GM18951 (cell line): ENCODE results near the gene TMEM242.
"Not testable (repeated sequence)": the region's sequence is repeated elsewhere in the genome, so short reads cannot be mapped to it uniquely, and the experiment has no call there.

Source experiments
- POLR2A ChIP-seq: IDR thresholded peaks from 4 replicates; pipeline ENCODE4 v1.6.1; 2011; ENCODE audit warnings: mild to moderate bottlenecking; ENCODE audit not compliant: insufficient read length, insufficient read depth; ENCODE audit errors: extremely low read depth
- in situ Hi-C: fragments of 300-500 bp; cut with MboI; formaldehyde crosslinking; loops from one replicate; pipeline ENCODE4 v1.12.0; 2022; ENCODE audit warnings: low sequenced_read_pairs, mixed read lengths, inconsistent platforms; ENCODE audit not compliant: unreplicated experiment

TMEM242 gene

DNA sequence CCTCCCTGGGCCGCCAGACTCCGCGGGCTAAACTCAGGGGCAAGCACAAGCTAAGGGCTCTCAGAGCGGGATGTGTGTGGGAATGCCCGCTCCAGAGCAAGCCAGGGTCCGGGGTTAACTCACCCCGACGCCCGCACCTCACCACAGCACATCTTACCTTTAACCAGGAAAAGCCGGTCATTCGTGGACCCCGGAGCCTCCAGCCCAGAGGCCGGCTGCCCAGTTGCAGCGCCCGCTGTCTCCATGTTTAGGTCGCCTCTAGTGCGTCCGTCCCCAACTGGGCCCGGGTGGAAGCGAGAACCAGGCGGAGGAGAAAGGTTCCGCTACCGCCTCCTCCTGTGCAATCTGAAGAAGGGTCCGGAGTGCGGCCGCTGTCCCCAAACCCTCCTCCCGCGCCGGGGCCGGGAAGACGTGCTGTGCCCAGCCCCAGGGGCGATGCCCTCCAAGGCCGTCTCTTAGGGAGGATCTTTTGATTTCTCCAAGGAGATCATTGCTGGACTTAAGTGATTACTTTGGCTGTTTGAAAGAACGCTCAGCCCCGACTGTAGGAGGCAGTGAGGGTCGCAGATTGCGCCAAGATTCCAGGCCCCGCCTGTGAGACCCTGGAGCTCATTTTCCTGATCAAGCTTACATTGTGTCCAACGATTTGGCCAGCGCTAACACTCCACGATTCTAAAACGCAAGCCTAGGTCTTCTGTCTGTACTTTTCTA, at the start of gene TMEM242:
TSS of gene TMEM242 (minus strand) at position 265 of the 711 bp plus-strand sequence. CDS start at position 245, 20 bp downstream.
- in situ Hi-C loops, result loop anchor here (25.0 kb wide), 2 partner anchors 339 to 639 kb away; no protein-coding TSS in a partner anchor
- TF ChIP-seq POLR2A, result peak; percentile 92

DNA sequence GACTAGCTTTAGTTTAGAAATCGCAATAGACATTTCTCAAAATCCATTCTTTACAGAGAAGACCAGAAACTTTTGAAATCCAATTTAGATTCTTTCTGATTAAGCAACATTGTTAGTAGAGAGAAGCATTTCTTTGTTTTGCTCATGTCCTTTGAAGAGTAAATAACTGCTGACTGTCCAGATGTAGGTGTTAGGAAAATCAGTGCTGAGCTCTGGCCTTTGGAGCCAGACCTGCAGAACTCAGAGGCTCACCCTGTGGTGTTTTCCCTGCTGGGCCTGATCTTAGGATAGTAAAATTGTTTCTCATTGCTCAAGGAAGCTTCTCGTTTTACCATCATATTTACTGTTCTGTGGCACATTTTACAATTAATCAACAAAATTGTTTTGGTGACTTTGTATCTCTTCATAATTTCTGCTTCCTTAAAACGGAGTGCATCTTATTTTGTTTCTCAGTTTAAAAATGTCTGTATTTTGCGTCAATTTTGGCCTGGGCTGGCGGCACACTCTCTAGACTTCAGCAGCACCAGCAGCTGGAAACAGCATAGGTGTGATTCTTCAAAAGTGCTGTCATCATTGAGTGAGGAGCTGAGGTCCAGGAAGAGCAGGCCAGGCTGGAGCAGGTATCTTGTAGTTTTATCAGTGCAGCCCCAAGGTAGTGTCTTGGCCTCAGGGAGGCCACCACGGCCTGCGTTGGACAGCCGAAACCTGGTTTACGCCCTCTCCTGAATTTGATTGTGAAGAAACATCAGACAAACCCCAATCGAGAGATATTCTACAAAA, 49.4 kb upstream of the TMEM242 start:
- TF ChIP-seq POLR2A, result no peak
- in situ Hi-C loops, result no loop called here

DNA sequence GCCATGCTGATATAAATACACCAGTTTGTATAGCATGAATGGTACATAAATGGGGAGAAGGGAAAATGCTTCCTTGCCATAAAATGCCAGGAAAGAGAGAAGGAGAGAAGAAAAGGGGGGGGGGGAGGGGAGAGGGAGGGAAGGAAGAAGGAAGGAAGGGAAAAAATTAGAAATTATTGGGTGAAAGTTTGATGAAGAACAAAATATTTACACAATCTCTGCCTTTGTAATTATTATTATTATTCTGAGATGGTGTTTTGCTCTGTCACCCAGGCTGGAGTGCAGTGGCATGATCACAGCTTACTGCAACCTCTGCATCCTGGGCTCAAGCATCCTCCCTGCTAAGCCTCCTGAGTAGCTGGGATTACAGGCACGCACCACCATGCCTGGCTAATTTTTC, 47.4 kb upstream of the TMEM242 start:
- in situ Hi-C loops, result no loop called here
- TF ChIP-seq POLR2A, result no peak

DNA sequence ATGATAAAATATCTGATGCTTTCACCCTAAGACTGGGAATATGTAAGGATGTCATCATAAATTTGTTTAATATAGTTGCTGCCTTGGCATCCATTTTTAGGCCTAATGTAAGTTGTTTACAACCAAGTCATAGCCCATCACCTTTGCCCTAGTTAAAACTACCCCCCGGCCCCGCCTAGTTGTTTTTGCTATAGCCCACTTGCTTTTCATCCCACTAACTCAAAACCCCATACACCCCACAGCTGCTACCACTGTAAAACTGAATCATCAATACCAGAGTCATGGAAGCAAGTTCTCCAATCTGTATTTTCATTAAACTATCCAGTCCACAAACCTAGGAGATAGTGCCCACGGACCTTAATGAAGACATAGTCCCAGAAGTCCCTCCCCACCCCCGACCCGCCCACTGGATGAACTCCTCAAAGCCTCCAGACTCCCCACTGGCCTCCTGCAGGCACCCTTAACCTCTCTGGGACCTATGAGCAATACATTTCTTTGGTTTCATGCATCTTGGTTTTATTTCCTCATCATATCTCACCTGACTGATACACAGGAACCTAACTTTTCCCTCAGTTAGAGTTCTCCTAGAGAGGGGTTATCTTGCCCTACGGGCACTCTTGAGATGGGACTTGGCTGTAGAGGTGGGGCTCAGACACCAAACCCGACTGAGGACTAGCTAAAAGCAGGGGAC, 45.2 kb upstream of the TMEM242 start:
- in situ Hi-C loops, result no loop called here

GRCh38 chr6:157366648-157367047, 43.3 kb upstream of the TMEM242 start:
- no peak for TF ChIP-seq POLR2A
- in situ Hi-C loops, result no loop called here

More for the DNA sequence above, 45.2 kb upstream of the TMEM242 start:
- TF ChIP-seq POLR2A, result no peak

- no peak for TF ChIP-seq POLR2A
- in situ Hi-C loops, result no loop called here
Measured at GRCh38 chr6:157364705-157365104, 41.4 kb upstream of the TMEM242 start.

GRCh38 chr6:157361886-157362285, 38.6 kb upstream of the TMEM242 start:
- in situ Hi-C loops, result no loop called here
- TF ChIP-seq POLR2A, result no peak

DNA sequence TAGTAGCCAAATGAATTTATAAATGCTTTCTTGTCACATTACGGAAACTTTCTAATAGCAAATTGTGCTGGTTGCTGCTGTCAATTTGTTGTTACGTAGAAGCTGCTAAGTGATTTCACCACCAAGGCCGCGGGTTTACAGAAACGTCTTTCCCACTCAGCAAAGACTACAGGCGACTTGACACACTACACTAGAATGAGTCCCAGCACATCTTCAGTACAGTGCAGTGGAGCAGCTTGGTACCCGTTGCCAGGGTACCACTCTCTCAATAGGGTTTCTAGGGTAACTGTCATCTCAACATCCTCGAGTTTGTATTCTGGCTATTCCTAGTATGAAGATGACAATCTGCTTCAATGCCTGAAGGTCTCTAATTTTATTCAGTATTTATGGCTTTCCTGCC, 35.0 kb upstream of the TMEM242 start:
- in situ Hi-C loops, result no loop called here
- no peak for TF ChIP-seq POLR2A

DNA sequence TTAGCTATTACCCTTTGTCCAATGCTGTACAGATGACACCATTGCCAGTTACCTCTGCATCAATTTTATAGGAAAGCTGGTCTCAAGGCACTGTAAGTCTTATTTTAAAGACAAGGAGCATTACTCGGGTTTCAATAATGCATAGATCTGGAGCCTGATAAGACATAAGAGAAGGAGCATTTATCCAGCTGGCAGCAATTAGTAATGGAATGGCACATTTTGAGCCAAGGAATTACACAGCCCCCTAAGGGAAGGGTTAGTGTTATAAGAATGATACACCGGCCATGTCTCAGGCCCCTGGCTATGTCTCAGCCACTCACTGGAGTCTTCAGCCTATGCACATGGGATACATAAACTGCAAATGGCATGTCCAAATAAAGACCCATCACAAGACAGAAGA, 23.1 kb upstream of the TMEM242 start:
- in situ Hi-C loops, result no loop called here
- no peak for TF ChIP-seq POLR2A

GRCh38 chr6:157343732-157344131, 20.4 kb upstream of the TMEM242 start:
- in situ Hi-C loops, result no loop called here
- TF ChIP-seq POLR2A, result no peak

- in situ Hi-C loops, result no loop called here
- TF ChIP-seq POLR2A, result no peak
Measured at GRCh38 chr6:157339432-157339831, 16.1 kb upstream of the TMEM242 start.

DNA sequence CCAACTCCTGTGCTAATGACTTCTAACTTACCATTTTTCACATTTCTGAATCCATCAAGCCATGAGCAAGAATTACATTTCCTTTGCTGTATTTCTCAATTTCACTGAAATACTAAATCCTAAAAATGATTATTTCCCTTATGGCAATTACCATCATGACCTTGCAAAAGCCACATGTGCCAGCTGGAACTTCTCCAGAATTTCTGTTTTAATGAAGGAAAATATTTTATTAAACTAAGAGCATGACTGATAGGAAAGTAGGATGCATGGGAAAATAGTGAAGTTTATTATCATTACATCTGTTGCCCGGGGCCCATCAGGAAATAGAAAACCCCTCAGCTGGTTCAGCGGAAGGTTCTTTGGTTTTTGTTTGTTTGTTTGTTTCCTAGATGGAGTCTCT, 14.4 kb upstream of the TMEM242 start:
- in situ Hi-C loops, result no loop called here

DNA sequence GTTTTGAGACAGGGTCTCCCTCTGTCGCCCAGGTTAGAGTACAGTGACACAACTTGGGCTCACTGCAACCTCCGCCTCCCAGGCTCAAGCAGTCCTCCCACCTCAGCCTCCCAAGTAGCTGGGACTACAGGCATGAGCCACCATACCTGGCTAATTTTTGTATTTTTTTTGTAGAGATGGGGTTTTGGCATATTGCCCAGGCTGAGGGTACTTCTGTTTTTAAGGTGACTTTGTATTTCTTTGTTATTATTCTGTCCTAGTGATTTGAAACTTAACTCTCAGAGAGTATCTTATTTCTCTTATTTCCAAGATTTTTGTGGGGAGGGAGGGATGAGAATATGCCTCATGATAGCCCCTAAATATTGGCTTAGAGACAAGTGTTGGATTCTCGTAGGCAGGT, 14.0 kb upstream of the TMEM242 start:
- in situ Hi-C loops, result not testable (repeated sequence)

More for the DNA sequence above, 14.4 kb upstream of the TMEM242 start:
- no peak for TF ChIP-seq POLR2A

GRCh38 chr6:157335829-157336228, 12.5 kb upstream of the TMEM242 start:
- no peak for TF ChIP-seq POLR2A
- in situ Hi-C loops, result no loop called here

- TF ChIP-seq POLR2A, result no peak
- in situ Hi-C loops, result no loop called here
Measured at GRCh38 chr6:157333956-157334355, 10.6 kb upstream of the TMEM242 start.
